GM21717 (cell line): ENCODE results near the gene HDHD3.

Experiments
- ATAC-seq: cut with Tn5 transposase; IDR thresholded peaks from one replicate; pipeline ENCODE4 v1.9.1; 2021; ENCODE audit warnings: mild to moderate bottlenecking, moderate library complexity; ENCODE audit not compliant: unreplicated experiment

HDHD3 gene

DNA sequence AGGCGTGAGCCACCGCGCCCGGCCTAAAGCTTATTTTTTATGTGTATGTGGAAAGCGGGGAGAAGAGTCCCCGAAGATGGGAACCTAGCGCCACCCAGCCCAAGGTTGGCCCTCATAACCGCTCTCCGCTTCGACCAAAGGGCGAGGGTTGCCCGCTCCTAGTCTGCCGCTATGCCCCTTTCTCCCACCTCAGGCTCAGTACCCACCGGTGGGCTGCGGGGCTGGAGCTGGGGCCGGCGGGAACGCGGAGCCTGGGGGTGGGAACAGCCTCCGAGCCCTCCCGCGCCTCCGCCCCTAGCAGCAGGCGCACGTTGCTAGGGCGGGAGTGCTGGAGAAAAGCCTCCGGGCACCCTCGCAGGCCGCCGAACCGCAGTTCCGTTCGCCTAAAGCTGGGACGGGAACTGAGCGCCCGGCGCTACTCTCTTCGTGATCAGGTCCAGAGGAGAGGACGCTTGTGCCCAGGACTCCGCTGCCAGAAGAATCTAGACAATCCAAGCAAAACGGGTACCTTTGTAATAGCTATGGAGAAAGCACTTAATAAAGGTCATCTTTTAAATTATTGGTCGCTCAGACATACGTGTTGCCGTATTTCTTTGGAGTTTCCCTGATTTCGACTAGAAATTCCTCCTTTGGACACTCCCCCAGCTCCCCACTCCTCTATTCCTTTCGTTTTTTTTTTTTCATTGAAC is 36.6 kb downstream of the HDHD3 start, which contains the start of gene WDR31:
Gene WDR31, minus strand, starts transcription at position 265 of the 689 bp plus-strand sequence. CDS start 8,253 bp downstream, outside the sequence.
- peak; percentile 98 for ATAC-seq

DNA sequence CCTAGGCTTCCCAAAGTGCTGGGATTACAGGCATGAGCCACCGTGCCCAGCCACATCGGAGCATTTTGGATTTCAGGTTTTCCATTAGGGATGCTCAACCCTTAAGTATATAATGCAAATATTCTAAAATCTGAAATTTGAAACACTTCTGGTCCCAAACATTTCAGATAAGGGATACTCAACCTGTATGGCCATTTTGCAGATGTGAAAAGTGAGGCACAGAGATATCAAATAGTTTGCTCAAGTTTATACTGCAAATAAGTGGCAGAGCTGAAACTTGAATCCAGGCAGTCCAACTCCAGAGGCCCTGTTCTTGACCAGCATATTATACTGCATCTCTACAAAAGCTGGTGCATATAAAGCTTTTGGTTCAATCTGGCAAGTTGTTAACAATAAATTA is 39.1 kb downstream of the HDHD3 start:
- ATAC-seq = no peak

DNA sequence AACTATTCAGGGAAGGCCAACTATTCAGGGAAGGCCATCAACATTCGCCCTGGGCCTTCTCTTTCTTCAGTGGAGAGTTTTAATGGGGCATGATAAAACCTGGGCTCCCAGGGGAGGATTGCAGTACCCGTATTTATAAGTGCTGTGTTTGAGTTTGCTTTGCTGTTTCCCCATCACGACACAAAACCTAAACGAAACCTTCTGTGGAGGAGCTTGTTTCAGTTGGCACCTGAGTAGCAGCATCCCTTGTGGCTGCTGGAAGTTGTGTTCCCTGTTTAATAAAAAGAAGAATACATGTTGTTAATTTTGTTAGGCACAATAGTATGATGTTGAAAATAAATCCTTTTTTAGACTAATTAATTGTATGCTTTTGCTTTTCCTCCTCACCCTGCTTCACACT is 45.0 kb downstream of the HDHD3 start:
- no peak for ATAC-seq

DNA sequence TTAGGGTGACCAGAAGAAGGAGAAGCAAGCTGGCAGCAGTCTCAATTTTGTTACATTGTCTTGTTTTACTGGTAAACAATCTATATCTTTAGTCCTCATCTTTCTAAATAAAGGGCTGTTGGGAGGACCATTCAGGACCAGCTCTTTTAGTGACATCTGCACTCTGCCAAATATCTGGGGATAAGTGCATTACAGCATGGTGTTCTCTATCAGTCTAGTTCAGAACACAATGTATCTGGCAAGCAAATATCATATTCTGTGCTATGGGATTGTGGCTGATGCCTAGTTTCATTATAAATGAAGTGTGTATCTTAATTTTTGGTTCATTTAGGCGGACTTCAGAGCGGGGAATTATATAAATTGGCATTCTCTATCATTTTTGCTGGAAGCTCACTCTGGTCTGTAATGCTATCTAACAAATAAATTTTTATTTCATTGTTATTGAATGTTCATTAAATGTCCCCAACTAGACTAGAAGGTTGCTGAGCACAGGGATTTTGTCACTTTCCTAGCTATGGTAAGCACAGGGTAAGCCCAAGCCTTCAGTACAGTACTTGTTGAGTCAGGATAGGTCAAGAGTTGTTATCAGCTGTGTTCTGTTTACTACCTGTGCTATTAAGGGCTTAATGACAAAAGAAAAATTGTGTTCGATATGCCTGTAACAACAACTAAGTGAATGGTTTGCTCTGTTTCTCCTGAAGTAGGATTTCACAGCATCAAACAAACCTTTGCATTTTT is 48.6 kb downstream of the HDHD3 start:
- no peak for ATAC-seq

DNA sequence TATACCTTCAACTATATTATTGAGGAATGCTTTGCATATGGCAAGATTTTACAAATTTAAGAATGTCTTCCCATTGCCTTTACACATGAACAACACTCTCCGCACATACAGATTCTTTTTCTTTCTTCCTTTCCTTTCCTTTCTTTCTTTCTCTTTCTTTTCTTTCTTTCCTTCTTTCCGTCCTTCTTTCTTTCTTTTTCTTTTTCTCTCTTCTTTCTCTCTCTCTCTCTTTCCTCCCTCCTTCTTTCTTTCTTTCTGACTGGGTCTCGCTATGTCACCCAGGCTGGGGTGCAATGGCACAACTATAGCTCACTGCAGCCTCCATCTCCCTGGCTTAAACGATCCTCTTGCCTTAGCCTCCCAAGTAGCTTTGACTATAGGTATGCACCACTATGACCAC is 50.6 kb downstream of the HDHD3 start:
- no peak for ATAC-seq
